T-cell (primary cell): ENCODE measurements around the gene PTGER1. TPM values are rescaled to one million over a fixed set of nuclear protein-coding genes. Genes with fewer than 3 reads are reported as not detected.

Source experiments
- ATAC-seq, 4 experiments: fragments of 200-7000 bp in 3 of 4; fragments of 150-1000 bp in 1 of 4; cut with Tn5 transposase; replicated peaks in 1 of 4; 1 replicate in 3 of 4; 2 replicates in 1 of 4; pipeline ENCODE4 v1.10.0; 2021; ENCODE audit warnings: moderate library complexity in 3 of 4, mild to moderate bottlenecking in 2 of 4, moderate number of reproducible peaks in 1 of 4
- CTCF ChIA-PET, 2 donors: fragments of 300-600 bp; sonication (Branson Sonifier 250); formaldehyde crosslinking; loops; one replicate each; lab custom pipeline; 2022; ENCODE audit warnings: antibody characterized with exemption in 2 of 2; lab: Charles Lee
- POLR2A ChIA-PET, 2 donors: fragments of 300-600 bp; sonication (Branson Sonifier 250); formaldehyde crosslinking; loops; one replicate each; lab custom pipeline; 2022; ENCODE audit warnings: antibody characterized with exemption in 2 of 2; lab: Charles Lee
- DNase-seq, 35 experiments: peaks; one replicate each; pipeline versions ENCODE4 v3.0.0 to v3.0.0-alpha.2; 2013 to 2023
- H3K27ac ChIP-seq: one replicate; pipeline ENCODE4 v1.5.1; 2013; ENCODE audit warnings: low read length
- H3K27me3 ChIP-seq, 2 experiments: replicated peaks in 1 of 2; 1 replicate in 1 of 2; 2 replicates in 1 of 2; pipeline versions ENCODE4 v1.6.1 to v1.7.0; 2013; ENCODE audit warnings: low read length in 1 of 2, mixed read lengths in 1 of 2; ENCODE audit not compliant: control insufficient read depth in 2 of 2, insufficient read depth in 2 of 2; ENCODE audit errors: extremely low read depth in 1 of 2
- H3K36me3 ChIP-seq, 2 donors: 1 replicate in 1 of 2; 2 replicates in 1 of 2; pipeline versions ENCODE4 v1.6.1 to v1.7.0; 2013; ENCODE audit warnings: low read length in 1 of 2; ENCODE audit not compliant: control insufficient read depth in 2 of 2, insufficient read depth in 1 of 2; ENCODE audit errors: extremely low read depth in 1 of 2
- H3K4me1 ChIP-seq, 2 experiments: 1 replicate in 1 of 2; 2 replicates in 1 of 2; pipeline versions ENCODE4 v1.6.1 to v1.7.0; 2013; ENCODE audit warnings: low read length in 2 of 2, mixed read lengths in 1 of 2; ENCODE audit not compliant: insufficient read depth in 2 of 2, control insufficient read depth in 1 of 2; ENCODE audit errors: extremely low read depth in 1 of 2
- H3K4me3 ChIP-seq, 2 donors: 1 replicate in 1 of 2; 2 replicates in 1 of 2; pipeline versions ENCODE4 v1.5.1 to v1.7.0; 2013; ENCODE audit warnings: mild to moderate bottlenecking in 2 of 2, low read length in 1 of 2, moderate library complexity in 1 of 2; ENCODE audit not compliant: control insufficient read depth in 1 of 2; ENCODE audit errors: extremely low read depth in 1 of 2
- H3K9me3 ChIP-seq: 2 replicates; pipeline ENCODE4 v1.7.0; 2013
- H3K27ac Mint-ChIP-seq, 2 donors: one replicate each; pipeline ENCODE4 v1.8.0; 2020 to 2021; ENCODE audit warnings: mild to moderate bottlenecking in 2 of 2, mixed read lengths in 2 of 2
- H3K27me3 Mint-ChIP-seq, 2 donors: one replicate each; pipeline ENCODE4 v1.8.0; 2021 to 2022; ENCODE audit warnings: mixed read lengths in 2 of 2
- H3K36me3 Mint-ChIP-seq: one replicate; pipeline ENCODE4 v1.8.0; 2021; ENCODE audit warnings: mixed read lengths
- H3K4me1 Mint-ChIP-seq, 3 donors: one replicate each; pipeline ENCODE4 v1.8.0; 2020 to 2022; ENCODE audit warnings: mixed read lengths in 3 of 3, mild to moderate bottlenecking in 1 of 3
- H3K4me3 Mint-ChIP-seq, 3 donors: one replicate each; pipeline ENCODE4 v1.8.0; 2020 to 2022; ENCODE audit warnings: mild to moderate bottlenecking in 3 of 3, mixed read lengths in 3 of 3, moderate library complexity in 3 of 3
- H3K9me3 Mint-ChIP-seq, 3 donors: one replicate each; pipeline ENCODE4 v1.8.0; 2020 to 2022; ENCODE audit warnings: mixed read lengths in 3 of 3
- WGBS: methylation state at CpG from one replicate; pipeline ENCODE4 v1.1.5; 2013; ENCODE audit warnings: missing lambda C conversion rate; ENCODE audit not compliant: insufficient coverage; 5-methylcytosine and 5-hydroxymethylcytosine counted together
- total RNA-seq, 35 experiments: library from RNA in 6 of 35; stranded (reverse) in 6 of 35; fragments of 120-200 nt in 1 of 35; gene quantifications; one replicate each; pipeline versions ENCODE4 v1.2.1 to v1.2.4 and lab custom pipeline; 2013 to 2026

Gene PTGER1
- total RNA-seq, 5 donors from 2014 or later (not counting 1 experiment from before 2014, with no cell fraction given) = 0.23 to 0.25 TPM; not detected in 3

DNA sequence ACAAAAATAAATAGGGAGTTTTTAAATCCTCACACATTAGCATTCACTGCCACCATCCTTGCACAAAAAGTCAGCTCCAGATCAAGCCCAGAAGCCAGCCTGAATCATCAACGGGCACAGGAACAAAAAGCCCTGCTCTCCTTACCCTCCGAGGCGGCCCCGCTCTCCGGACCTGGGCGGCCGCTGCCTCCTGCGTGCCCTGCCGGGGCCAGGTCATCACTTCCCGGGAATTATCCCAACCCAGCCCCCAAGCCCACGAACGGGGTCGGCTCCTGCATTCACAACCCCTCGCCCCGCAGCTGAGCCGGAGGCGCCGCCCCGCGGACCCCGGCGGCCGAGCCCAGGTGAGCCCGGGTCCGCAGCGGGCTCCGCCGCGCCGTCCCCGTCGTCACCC, 42.3 kb upstream of the PTGER1 start:
- peaks cover 30% of the 10 kb centered on the region for H3K36me3 Mint-ChIP-seq

DNA sequence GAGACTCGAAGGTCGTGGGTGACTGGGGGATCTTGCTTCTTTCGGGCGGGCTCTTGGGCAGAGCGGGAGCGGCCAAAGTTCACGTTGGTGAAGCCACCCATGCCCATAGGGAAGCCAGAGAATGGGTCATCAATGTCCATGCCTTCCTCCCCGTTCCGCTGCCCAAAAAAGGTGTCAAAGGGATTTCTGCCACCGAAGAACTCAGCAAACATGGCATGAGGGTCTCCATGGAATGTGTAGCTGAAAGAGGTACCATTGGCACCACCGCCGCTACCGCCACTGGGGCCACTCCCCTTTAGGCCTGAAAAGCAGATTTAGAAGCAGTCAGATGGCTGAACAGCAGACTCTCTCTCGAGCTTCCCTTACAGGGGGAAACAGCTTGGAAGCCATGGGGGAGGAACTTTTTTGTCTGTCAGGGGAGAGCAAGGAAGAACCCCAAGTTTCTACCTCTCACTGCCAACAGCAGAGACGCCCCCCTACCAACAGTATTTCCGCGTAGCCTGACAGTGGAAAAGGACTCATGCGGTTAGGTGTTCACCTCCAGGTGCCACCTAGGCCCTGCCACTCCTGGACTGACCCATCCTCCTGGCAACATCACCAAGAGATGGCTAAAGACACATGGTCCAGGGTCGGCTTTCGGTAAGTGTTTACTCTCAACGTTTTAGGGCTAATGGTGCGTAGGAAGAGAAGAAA, 41.7 kb upstream of the PTGER1 start:
- Mint-ChIP-seq H3K27me3 (no peaks in the 10 kb centered on the region), H3K9me3 (no peaks in the 10 kb centered on the region), H3K4me1 (peaks cover 60 to 64% (median 63%) of the 10 kb centered on the region in 3 donors), H3K27ac (peak overlapping the region; percentile 85 to 93), H3K36me3 (peaks cover 30% of the 10 kb centered on the region), H3K4me3 (peak overlapping the region; percentile 90 to 94 (median 93))
- no peaks in the 10 kb centered on the region for H3K9me3 ChIP-seq
- peaks cover 2 to 30% of the 10 kb centered on the region in 2 donors for H3K36me3 ChIP-seq
- H3K27ac ChIP-seq = peak overlapping the region; percentile 59
- CTCF ChIA-PET = interaction anchor here in 1 of 2 donors (0.7 to 1.9 kb wide), 3 partner anchors 9 to 10 kb away, joined by 3 to 12 read pairs (median 5); no protein-coding TSS in a partner anchor
- WGBS = 27% methylated on average over 13 of the region's 22 CpGs
- DNase-seq (peak in 4 of 35 experiments; percentile 21 to 32 (median 27)), ATAC-seq (no peak)
- POLR2A ChIA-PET = interaction anchor here (0.5 to 3.8 kb wide), 6 partner anchors 7 to 119 kb away, joined by 3 to 35 read pairs (median 8); no protein-coding TSS in a partner anchor
- peak overlapping the region; percentile 88 to 89 for H3K4me3 ChIP-seq
- H3K4me1 ChIP-seq = peaks cover 20 to 64% of the 10 kb centered on the region in 2 experiments
- no peaks in the 10 kb centered on the region for H3K27me3 ChIP-seq

More for the DNA sequence above, 42.3 kb upstream of the PTGER1 start:
- Histone ChIP-seq H3K27ac (peak overlapping the region; percentile 59), H3K36me3 (peaks cover 2 to 30% of the 10 kb centered on the region in 2 donors), H3K27me3 (no peaks in the 10 kb centered on the region), H3K4me3 (peak overlapping the region; percentile 88 to 89), H3K4me1 (peaks cover 24 to 69% of the 10 kb centered on the region in 2 experiments), H3K9me3 (no peaks in the 10 kb centered on the region)
- H3K9me3 Mint-ChIP-seq = no peaks in the 10 kb centered on the region
- H3K4me1 Mint-ChIP-seq = peaks cover 65 to 69% (median 68%) of the 10 kb centered on the region in 3 donors
- H3K27me3 Mint-ChIP-seq = no peaks in the 10 kb centered on the region
- POLR2A ChIA-PET = interaction anchor here (0.5 to 3.8 kb wide), 7 partner anchors 8 to 137 kb away, joined by 3 to 35 read pairs (median 5); partner anchors contain the start of gene ADGRE5 (in 1 of the 2)
- H3K4me3 Mint-ChIP-seq = peak overlapping the region; percentile 90 to 94 (median 93)
- ATAC-seq = no peak
- 0% methylated on average over 29 of the region's 32 CpGs for WGBS
- H3K27ac Mint-ChIP-seq = peak overlapping the region; percentile 85 to 93
- CTCF ChIA-PET = interaction anchor here in 1 of 2 donors (0.7 to 1.9 kb wide), 4 partner anchors 8 to 34 kb away, joined by 3 to 12 read pairs (median 5); no protein-coding TSS in a partner anchor
- peak in 2 of 35 experiments; percentile 8 to 37 for DNase-seq

DNA sequence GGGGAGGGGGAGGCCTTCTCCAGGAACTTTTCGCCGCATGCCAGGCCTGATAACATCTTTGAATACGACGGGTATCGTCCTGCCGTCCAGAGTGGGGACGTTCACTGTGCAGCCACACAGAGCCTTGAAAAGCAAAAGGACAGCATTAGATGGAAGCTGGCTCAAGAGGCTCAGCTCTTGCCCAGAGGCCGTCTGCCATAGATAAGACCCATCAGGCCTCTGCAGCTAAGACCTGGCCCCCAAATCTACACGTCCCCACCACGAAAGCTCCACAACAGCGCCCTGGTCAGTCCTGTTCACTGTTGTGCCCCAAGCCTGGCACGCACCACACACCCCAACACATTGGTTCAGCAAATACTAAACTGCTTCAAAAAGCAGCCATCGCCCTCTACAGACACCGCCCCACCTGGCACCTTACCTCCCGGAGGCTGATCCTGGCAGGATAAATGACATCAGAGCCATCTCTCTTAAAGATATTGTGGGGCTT, 40.9 kb upstream of the PTGER1 start:
- peak overlapping the region; percentile 3 for H3K27ac ChIP-seq
- no peaks in the 10 kb centered on the region for H3K9me3 ChIP-seq
- no peak for DNase-seq
- H3K27me3 Mint-ChIP-seq = no peaks in the 10 kb centered on the region
- H3K27ac Mint-ChIP-seq = peak overlapping the region; percentile 85 to 93
- CTCF ChIA-PET = interaction anchor here in 1 of 2 donors (1.1 to 1.9 kb wide), 2 partner anchors 10 kb away, joined by 4 to 5 read pairs; no protein-coding TSS in a partner anchor
- H3K27me3 ChIP-seq = no peaks in the 10 kb centered on the region
- peak overlapping the region; percentile 88 to 89 for H3K4me3 ChIP-seq
- H3K4me1 Mint-ChIP-seq = peaks cover 58 to 60% (median 60%) of the 10 kb centered on the region in 3 donors
- peaks cover 15 to 56% of the 10 kb centered on the region in 2 experiments for H3K4me1 ChIP-seq
- no peak for ATAC-seq
- WGBS = 58% methylated on average over 10 of the region's 15 CpGs
- no peaks in the 10 kb centered on the region for H3K9me3 Mint-ChIP-seq
- H3K36me3 ChIP-seq = peaks cover 2 to 30% of the 10 kb centered on the region in 2 donors
- POLR2A ChIA-PET = interaction anchor here (0.5 to 3.8 kb wide), 6 partner anchors 9 to 718 kb away, joined by 3 to 35 read pairs (median 7); no protein-coding TSS in a partner anchor
- peaks cover 30% of the 10 kb centered on the region for H3K36me3 Mint-ChIP-seq
- H3K4me3 Mint-ChIP-seq = peak overlapping the region; percentile 90 to 94 (median 93)

DNA sequence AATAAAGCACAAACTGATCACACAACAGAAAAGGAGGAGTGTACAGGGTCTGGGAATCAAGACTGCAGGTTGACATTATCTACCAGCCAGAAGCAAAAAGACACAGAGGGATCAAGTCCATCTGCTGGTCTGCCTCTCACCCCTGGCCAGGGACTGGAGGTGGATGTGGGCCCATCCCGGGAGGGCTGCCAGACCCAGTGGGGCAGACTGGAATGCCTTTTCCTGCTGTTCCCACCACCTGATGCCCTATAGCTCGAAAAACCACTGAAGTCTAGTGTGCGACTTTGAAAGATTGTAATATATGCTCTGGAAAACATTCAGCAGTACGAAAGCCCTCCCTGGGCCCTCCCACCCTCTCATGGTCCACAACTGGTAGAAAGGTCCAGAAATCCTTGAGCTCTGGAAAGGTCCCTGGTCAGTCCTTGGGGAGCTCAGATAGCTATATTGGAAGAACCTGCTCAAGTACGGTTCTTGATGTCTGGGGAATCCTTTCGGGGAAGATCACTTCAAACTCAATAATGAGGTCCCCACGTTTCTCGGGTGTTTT, 40.4 kb upstream of the PTGER1 start:
- ATAC-seq (no peak), DNase-seq (no peak)
- H3K4me3 ChIP-seq = peak overlapping the region; percentile 88 to 89
- H3K27ac ChIP-seq = peak overlapping the region; percentile 3
- no CpG with 5 or more reads among the region's 8 CpGs for WGBS
- no peaks in the 10 kb centered on the region for H3K27me3 ChIP-seq
- peak overlapping the region; percentile 85 to 93 for H3K27ac Mint-ChIP-seq
- no peaks in the 10 kb centered on the region for H3K27me3 Mint-ChIP-seq
- peaks cover 62 to 66% (median 65%) of the 10 kb centered on the region in 3 donors for H3K4me1 Mint-ChIP-seq
- no peaks in the 10 kb centered on the region for H3K9me3 Mint-ChIP-seq
- H3K4me3 Mint-ChIP-seq = peak overlapping the region; percentile 90 to 94 (median 93)
- H3K9me3 ChIP-seq = no peaks in the 10 kb centered on the region
- H3K36me3 Mint-ChIP-seq = peaks cover 30% of the 10 kb centered on the region
- peaks cover 2 to 30% of the 10 kb centered on the region in 2 donors for H3K36me3 ChIP-seq
- peaks cover 15 to 51% of the 10 kb centered on the region in 2 experiments for H3K4me1 ChIP-seq
- CTCF ChIA-PET = interaction anchor here in 1 of 2 donors (1.1 to 1.9 kb wide), 2 partner anchors 9 to 10 kb away, joined by 4 to 5 read pairs; no protein-coding TSS in a partner anchor
- POLR2A ChIA-PET = interaction anchor here (0.7 to 3.8 kb wide), 5 partner anchors 8 to 718 kb away, joined by 4 to 35 read pairs (median 8); no protein-coding TSS in a partner anchor

DNA sequence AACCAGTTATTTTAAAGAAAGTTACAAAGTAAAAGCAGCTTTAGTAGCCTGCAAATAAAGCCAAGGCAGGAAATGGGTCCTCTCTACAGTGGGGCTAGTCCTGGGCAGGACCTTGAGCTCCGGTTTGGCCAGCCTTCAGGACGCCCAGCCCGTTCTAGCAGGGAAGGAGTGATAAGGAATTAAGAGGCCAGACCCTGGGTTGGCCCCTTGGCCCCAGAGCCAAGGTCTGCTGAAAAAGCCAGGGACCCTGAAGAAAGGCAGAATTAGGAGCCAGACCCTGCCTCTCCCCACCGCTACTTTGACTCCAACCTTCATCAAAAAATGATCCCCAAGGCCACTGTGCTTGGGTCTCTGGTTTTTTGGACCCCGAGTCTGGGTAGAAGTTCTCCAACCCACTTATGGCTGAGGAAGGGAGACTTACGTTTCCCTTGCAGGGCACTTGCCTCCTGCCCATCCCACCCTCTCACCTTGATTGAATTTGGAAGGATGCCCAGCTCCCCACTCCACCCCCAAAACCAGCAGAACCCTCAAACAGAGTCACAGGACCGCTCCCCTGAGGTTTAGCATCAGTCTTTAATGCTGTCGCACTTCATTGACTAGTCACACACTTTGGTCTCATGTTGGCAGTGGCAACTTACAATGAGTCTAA, 39.2 kb upstream of the PTGER1 start:
- Mint-ChIP-seq H3K9me3 (no peaks in the 10 kb centered on the region), H3K27ac (peak overlapping the region; percentile 77 to 85), H3K27me3 (no peaks in the 10 kb centered on the region), H3K4me3 (peak overlapping the region; percentile 90 to 94 (median 93)), H3K36me3 (peaks cover 30% of the 10 kb centered on the region), H3K4me1 (peaks cover 57 to 60% (median 60%) of the 10 kb centered on the region in 3 donors)
- Histone ChIP-seq H3K4me3 (no peak overlapping the region), H3K9me3 (no peaks in the 10 kb centered on the region), H3K27ac (no peak overlapping the region), H3K36me3 (peaks cover 2 to 30% of the 10 kb centered on the region in 2 donors), H3K27me3 (no peaks in the 10 kb centered on the region), H3K4me1 (peaks cover 11 to 39% of the 10 kb centered on the region in 2 experiments)
- DNase-seq (peak in 1 of 35 experiments; percentile 9), ATAC-seq (no peak)
- CTCF ChIA-PET = no interaction called here
- POLR2A ChIA-PET = interaction anchor here (0.5 to 1.3 kb wide), 6 partner anchors 9 to 293 kb away, joined by 3 to 4 read pairs (median 3); partner anchors contain the start of gene GIPC1 (in 1 of the 2)
- WGBS = 89% methylated on average over 6 of the region's 8 CpGs
